Stimulated activated CD4-positive, alpha-beta T cell treated with anti-CD3 and anti-CD28 coated beads, Interleukin-2, amount 100 ng/mL, for 48 hours (primary cell): ENCODE data around the gene MICAL3.

Experiments
- DNase-seq, 2 donors: peaks; one replicate each; pipeline ENCODE4 v3.0.0-alpha.2; 2020

MICAL3 gene

GRCh38 chr22:17924076-17924475, 100.3 kb downstream of the MICAL3 start:
- DNase-seq, result no peak

GRCh38 chr22:17922925-17923903, 101.1 kb downstream of the MICAL3 start:
- DNase-seq, result no peak

DNA sequence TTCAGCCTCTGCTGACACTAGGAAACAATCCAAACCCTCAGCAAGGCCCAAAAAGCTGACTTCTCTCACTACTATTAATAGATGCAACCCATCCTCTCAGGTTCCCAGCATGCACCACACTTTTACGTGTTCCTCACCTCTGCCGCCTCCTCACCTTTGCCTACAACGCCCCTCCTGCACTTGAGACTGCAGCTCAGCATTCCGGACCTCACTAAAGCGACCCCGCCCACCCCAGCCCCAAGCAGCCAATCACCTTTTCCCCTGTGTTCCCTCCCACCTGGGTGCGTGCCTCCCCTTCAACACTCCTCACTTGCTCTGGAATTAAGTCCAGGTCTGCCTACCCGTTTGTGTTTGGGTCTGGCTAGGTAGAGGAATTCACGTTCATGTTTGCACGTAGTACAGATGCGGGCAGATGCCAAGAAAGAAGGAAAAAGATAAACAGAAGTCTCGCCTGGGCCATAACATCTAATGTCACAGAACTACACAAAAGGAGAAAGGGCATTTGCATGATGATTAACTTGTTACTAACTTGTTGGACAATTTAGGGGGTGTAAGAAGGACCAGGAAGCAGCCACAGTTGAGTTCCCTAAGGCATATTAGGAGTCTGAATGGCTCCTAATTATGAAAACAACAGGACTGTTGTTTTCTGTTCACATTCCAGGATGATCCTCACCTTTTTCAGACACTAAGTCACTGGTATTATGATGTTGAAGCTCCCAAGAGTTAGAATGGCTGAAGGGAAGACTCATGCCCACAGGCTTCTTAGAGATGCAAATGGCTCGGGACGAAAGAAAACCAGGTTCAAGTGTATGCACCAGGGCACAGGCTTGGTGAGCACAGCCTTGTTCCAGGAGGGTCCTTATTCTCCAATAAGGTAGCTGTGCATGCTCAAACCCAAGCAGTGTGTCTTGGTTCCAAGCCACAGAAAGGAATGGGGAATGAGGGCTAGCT, 102.2 kb downstream of the MICAL3 start:
- no peak for DNase-seq

DNA sequence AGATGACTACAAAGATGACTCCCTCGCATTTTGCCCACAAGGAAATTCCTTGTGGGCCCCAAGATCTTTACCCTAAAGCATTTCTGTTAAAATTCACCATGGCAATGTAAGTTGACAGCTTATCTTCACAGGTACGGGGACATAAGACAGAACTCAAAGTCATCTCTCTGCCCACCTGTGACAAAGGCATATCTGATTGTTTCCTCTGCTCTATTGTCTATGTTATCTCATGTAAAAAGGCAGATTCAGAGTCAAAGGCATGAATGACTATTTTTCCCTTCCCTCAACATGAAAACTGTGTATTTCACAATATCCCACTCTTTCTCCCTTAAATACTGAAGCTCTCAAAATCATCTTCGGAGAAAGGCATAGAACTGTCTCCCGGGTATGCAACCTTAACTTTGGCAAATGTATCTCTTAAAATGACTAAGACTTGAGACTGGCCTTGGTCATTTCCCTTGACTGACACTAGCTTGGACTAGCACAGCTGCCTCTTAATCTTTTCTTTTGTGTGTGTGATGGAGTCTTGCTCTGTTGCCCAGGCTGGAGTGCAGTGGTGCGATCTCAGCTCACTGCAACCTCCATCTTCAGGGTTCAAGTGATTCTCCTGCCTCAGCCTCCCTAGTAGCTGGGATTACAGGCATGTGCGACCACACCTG, 103.2 kb downstream of the MICAL3 start:
- DNase-seq, result no peak

DNA sequence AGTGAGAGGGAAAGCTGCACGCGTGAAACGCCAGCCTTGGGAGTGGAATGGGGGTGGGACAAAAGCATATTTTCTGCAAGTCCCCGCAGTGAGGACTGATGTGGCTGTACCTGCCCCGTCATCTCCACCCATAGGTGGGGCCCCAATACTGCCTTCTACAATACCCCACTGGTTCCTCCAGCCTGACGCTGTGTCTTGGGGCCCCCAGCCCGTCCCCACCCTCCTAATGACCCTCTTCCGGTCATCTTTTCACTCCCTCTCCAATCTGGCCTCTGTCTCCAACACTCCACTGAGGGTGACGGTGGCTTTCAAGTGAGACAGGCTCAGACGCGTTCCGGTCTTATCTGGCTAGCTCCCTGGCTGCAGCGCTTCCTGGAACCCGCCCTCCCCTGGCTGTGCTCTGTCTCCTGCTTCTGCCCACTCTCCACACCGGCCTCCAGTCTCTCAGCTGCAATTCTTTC, 104.2 kb downstream of the MICAL3 start:
- no peak for DNase-seq

GRCh38 chr22:17919276-17920144, 104.9 kb downstream of the MICAL3 start:
- DNase-seq, result no peak

- no peak for DNase-seq
Measured at GRCh38 chr22:17918840-17919239, 105.5 kb downstream of the MICAL3 start.

- DNase-seq, result no peak
Measured at GRCh38 chr22:17917490-17917983, 106.8 kb downstream of the MICAL3 start.

DNA sequence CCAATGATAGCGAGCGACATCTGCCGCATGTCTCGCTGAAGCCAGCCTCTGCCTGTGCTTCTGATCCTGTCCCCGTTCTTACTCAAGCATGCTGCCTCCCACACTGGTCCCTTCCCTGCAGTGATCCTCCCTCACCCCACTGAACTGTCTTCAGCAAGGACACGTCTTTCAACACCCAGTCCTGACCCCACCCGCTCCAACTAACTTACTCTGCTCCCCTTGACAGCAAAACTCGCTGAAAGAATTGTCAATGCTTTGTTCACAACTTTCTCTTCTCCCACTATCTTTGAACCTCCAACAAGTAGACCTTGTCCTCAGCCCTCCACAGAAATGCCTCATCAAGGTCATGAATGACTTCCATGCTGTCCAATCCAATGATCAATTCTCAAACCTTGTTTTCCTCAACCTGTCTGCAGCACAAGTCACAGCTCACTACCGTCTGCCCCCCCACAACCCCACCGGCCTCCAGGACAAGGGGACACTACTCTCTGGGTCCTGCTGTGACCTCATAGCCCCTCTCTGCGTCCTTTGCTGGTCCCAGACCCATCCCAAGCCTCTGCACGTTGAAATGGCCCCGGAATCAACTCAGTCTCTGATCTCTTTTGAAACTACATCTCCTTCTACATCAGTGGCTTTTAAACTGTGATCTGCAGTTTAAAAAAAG, 108.0 kb downstream of the MICAL3 start:
- DNase-seq, result no peak

DNA sequence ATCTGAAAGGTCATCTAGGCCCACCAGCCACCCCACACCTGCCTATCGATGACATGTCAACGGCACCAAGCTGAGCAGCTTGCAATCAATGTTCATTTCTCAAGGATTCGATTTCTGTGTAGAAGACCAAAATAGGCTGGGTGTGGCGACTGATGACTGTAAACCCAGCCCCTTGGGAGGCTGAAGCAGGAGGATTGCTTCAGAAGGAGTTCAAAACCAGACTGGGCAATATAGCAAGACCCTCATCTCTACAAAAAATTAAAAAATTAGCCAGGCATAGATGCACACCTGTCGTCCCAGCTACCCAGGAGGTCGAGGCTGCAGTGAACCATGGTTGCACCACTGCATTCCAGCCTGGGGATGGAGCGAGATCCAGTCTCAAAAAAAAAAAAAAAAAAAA, 108.7 kb downstream of the MICAL3 start:
- DNase-seq, result no peak

DNA sequence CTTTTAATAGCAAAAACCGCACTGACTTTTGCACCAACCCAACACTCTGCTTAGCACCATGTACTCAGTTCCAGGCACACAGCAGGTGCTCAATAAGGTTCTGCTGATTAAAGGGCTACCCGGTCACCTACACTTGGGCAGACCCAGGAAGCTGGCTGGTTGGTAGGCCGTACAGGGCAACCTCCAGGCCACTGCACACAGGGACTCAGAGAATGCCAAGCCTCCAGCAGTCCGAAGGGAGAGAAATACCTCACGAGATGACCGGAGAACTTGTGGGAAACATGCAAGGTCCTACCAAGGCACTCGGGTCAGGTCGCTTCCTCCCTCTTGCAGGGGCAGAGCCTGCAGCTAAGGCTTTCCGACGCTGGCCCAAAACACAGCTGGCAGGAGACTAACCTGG, 109.2 kb downstream of the MICAL3 start:
- no peak for DNase-seq

- DNase-seq, result no peak
Measured at GRCh38 chr22:17914474-17914873, 109.9 kb downstream of the MICAL3 start.

DNA sequence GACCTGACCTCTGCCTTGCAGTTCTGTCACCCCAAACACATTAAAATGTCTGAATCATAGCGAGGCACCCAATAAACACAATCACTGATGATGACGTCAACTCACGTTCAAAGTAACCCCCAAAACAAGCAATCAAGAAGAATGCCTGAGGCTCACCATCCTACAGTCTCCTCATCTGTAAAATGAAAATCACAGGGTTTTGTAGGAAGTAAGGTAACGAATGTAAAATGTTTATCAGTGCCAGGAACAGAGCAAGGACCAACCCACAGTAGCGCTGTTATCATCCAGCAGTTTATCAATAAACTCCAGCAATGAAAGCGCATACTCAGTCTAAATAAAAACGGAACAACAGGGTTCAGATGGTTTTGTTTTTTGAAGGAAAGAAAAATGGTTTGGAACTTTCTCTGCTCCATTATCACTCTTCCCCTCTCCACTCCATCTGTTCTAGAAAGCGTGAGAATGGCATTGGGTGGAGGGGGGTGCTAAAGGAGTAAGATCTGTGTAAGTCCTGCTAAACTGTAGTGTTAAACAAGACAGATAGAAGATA, 110.5 kb downstream of the MICAL3 start:
- DNase-seq, result no peak

GRCh38 chr22:17912945-17913721, 111.2 kb downstream of the MICAL3 start:
- no peak for DNase-seq

DNA sequence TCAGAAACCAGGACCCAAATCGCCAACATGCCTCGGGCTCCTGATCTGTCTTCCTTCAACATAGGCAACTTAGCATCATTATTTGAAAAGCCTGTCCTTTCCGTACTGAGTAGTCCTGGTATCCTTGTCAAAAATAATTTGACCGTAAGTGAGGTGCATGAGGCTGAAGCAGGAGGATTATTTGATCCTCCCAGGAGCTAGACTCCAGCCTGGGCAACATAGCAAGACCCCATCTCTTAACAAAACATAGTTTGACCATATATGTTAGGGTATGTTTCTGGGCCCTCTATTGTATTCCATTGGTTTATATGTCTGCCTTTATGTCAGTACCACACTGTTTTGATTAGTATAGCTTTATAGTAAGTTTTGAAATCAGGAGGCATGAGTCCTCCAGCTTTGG, 112.5 kb downstream of the MICAL3 start:
- DNase-seq, result no peak

- DNase-seq, result no peak
Measured at GRCh38 chr22:17911312-17911705, 113.1 kb downstream of the MICAL3 start.

GRCh38 chr22:17910561-17911311, 113.6 kb downstream of the MICAL3 start:
- no peak for DNase-seq

- no peak for DNase-seq
Measured at GRCh38 chr22:17907748-17908051, 116.7 kb downstream of the MICAL3 start.

GRCh38 chr22:17906978-17907747, 117.2 kb downstream of the MICAL3 start:
- DNase-seq, result no peak
